GDM1 (cell line): Measurements from ENCODE around the gene MEIS2.

Experiments
- DNase-seq: peaks from one replicate; lab custom pipeline; 2025; lab: John Stamatoyannopoulos, UW

MEIS2 gene

GRCh38 chr15:37098468-37099318 lies 1.7 kb downstream of the MEIS2 start:
- no peak for DNase-seq

GRCh38 chr15:37097144-37097919 lies 3.0 kb downstream of the MEIS2 start:
- DNase-seq: no peak

DNA sequence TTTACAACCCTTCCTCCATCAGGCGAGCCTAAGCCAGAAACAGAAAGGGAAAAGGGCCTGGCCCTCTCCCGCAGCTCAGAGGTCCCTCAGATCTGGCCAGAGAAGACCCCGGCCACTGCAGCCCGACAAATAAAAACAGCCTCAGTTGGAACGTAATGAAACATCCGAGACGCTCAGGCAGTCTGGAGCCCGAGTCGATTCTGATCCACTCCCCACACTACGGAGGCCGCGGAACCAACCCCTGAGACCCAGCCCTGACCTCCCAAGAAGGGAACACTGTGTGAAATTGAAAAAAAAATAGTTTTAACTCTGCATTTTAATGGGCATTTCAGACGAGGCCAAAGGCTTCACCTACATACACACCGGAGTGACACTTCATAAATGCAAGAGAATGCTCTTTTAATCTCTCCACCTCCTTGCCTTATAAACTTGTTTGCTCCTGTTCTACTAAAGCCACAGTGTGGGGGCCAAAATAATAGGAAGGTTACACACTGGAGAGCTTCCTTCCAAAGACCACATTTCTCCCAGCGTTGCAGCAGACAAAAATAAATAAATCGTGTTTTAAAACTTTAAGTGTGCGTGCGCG lies 3.7 kb downstream of the MEIS2 start:
- no peak for DNase-seq

DNA sequence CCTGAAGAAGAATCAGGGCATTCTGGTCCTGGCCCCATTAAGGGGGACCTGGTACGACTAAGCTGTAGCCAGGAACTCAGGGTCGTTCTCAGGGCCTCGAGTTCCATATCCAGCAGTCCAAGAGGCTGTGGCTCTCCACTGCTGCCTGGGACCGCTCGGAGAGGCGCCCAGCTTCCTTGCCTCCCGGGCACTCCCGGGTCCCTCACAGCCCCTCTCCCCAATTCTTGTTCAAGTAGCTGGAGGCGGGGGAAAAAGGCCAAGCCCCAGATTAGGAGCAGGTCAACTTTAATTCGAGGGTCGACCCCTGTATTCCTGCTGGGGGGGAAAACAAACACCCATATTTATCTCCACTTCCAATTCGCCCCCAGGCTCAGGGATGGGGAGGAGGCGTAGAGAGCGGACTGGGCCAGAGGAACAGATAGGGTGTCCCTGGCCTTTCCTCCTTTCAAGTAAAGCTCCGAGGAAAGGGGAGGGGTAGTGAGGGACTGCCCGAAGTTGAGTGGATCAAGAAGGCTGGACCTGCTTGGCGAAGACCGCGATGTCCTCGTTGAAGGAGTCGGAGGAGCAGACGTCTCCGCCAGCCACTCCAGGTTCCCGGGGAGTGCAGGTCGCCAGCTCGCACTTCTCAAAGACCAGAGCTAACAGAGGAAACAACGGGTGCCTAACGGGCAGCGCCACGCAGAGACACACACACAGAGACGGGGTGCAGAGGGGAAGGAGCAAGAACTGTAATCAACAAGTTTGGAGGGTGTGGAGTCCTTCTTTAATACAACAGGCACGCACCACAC lies 4.4 kb downstream of the MEIS2 start:
- DNase-seq: no peak

GRCh38 chr15:37094915-37095711 lies 5.2 kb downstream of the MEIS2 start:
- DNase-seq: no peak

GRCh38 chr15:37094333-37094914 lies 5.9 kb downstream of the MEIS2 start:
- no peak for DNase-seq

- DNase-seq: no peak
These were observed 6.6 kb downstream of the MEIS2 start for GRCh38 chr15:37093480-37094332.

GRCh38 chr15:37090543-37091175 lies 9.7 kb downstream of the MEIS2 start:
- no peak for DNase-seq

- DNase-seq: no peak
These were observed 11.9 kb downstream of the MEIS2 start for GRCh38 chr15:37088436-37088835.

DNA sequence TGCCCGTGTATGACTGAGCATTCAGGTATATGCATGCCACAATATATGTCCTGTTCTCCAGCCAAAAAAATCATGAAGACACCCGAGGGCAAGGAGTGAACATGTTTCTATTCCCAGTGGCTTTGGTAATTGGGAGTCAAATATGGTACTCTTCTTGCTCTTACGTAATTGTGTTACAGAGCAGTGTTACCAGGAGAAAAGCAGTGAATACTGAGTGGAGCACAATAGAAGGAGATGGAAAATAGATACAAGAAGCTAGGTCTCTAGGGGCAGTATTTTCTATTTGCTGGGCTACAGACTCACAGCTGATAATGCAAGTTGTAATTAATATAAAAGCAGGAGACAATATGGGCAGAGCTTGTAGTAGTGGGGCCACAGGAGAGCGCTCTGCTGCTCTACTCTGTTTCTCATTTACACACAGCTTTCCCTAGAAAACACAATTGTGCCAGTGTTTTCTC lies 13.2 kb downstream of the MEIS2 start:
- DNase-seq: no peak

GRCh38 chr15:37086521-37086920 lies 13.8 kb downstream of the MEIS2 start:
- DNase-seq: no peak

DNA sequence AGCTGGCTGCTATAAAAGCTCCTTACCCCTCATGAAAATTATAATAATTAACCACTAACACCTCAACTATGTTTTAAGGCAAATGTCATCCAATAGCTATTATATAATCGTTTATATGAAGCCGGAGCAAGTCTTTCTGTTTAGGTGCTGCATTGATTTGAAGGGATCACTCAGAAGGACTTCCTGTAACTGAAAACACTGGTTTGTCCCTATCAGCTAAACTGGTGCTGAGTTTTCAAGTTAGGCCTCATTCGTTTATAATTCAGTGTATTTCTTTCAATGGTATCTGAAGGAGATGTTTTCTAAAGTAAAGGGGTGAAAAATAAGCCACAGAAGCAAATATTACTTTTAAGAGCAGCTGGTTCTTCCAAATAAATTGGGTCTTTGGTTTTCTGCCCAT lies 14.2 kb downstream of the MEIS2 start:
- DNase-seq: no peak

DNA sequence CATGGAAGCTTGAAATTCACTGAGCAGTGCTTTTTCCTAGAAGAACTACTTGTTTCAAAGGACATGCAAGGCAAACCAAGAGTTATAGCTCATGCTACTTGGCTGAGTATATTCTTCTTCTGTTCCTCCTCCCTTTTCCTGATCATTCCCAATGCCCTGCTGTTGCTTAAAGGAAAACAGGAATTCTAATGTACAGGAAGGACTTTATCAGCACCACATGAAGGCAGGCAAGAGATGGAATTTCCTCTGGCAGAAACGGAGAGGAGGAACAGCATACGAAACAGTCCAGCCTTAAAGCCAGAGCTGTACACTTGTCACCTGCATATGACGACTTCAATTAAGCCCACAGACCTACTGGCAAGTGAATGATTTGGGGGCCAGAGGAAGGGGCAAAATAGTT lies 15.7 kb downstream of the MEIS2 start:
- no peak for DNase-seq

DNA sequence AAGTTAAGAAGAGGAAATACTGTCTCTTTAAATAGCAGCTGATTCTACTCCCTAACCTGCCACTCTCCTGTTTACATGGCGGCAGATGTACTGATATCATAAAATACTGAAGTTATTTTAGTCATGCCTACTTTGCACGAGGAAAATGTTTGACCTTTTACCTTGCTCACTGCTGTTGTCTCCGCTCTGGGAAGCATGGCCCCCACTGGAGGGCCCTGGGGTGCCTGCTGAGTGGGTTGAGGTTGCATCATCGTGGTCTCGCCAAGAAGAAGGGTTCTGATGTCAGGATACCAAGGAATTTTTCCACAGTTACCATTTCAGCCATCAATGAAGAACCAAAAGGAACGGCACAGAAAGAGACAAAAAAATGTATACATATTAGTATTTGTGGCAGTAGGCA lies 16.7 kb downstream of the MEIS2 start:
- DNase-seq: no peak

DNA sequence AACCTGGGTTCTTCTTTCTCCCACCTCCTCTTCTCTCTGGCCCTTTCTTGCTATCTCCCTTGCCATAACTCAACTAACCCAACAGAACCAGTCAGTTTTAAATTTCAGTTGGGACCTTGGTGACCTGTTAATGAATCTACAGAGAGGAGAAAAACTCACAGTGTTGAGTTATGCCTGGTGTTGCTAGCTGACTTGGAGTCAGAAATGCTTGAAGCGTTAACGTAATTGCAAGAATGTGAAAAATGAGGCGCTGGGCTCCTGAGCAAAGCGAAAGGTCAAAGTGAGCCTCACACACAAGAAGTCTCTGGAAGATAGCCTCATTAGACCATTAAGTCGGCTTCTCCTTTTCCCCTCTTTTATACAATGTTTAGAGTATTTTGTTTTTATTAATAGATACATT lies 18.4 kb downstream of the MEIS2 start:
- DNase-seq: no peak

- no peak for DNase-seq
These were observed 20.0 kb downstream of the MEIS2 start for GRCh38 chr15:37080261-37080921.

DNA sequence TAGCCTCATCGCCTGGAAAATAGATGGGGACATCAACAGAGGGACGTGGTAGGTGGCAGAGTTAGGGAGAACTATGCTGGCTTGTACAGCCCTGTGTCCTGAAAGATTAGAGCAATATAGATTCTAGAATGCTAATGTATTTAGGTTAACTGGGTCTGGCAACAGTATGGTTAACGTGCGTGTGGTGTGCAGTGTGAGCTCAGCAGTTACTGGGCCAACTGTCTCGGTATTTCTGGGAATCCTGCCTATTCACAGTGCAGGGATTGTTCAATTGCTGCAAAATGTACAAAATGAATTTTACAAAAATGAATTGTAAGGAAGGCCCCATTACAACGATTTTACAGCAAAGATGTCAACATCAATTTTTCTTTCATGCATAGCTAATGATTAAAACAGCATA lies 20.6 kb downstream of the MEIS2 start:
- DNase-seq: no peak

DNA sequence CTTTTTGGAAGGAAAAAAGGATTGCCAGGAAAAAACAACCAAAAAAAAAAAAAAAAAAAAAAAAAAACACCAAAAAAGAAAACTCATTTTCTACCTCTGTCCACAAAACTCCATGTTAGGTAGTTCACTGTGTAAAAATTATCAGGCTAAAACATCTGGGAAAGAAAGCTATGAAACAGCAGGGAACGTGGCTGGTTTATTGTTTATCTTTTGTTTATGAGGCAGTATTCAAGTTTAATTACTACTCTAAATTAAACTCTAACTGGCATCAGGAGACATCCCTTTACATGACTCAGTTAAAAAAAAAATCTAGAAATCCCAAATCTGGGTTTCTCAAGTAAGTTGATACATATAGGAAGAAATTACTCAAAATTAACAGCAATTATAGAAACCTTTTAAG lies 21.8 kb downstream of the MEIS2 start:
- DNase-seq: no peak
